ENCODE results near the gene ALPK1.

DNA sequence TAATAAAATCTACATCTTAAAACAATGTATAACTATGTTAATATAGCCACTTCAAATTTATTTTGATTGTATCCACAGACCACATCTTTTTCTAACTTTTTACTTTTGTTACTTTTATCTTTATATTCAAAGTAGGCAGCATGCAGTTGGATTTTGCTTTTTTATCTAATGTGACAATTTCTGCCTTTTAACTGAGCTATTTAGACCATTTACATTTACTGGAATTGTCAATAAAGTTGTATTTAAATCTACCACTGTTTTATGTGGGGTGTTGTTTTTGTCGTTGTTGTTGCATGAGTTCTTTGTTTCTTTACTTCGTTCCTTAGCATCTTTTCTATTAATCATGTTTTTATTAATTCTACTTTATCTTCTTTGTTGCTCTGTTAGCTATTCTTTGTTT lies 176.8 kb downstream of the ALPK1 start:
- TF ChIP-seq, protein P1, sequence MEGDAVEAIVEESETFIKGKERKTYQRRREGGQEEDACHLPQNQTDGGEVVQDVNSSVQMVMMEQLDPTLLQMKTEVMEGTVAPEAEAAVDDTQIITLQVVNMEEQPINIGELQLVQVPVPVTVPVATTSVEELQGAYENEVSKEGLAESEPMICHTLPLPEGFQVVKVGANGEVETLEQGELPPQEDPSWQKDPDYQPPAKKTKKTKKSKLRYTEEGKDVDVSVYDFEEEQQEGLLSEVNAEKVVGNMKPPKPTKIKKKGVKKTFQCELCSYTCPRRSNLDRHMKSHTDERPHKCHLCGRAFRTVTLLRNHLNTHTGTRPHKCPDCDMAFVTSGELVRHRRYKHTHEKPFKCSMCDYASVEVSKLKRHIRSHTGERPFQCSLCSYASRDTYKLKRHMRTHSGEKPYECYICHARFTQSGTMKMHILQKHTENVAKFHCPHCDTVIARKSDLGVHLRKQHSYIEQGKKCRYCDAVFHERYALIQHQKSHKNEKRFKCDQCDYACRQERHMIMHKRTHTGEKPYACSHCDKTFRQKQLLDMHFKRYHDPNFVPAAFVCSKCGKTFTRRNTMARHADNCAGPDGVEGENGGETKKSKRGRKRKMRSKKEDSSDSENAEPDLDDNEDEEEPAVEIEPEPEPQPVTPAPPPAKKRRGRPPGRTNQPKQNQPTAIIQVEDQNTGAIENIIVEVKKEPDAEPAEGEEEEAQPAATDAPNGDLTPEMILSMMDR (IDR thresholded peaks at IDR 0.05): no peak
- TF ChIP-seq REST (IDR thresholded peaks at IDR 0.05; ENCODE audit: low read depth, low read length) (no peak), RXRA (IDR thresholded peaks at IDR 0.05; ENCODE audit: borderline replicate concordance, low read depth) (no peak), EP300 (IDR thresholded peaks at IDR 0.05; ENCODE audit: borderline replicate concordance in 1 of 2, low read depth in 1 of 2, low read length in 1 of 2) (no peak), ZBTB33 (IDR thresholded peaks at IDR 0.05; ENCODE audit: borderline replicate concordance, low read depth) (no peak), EZH2phosphoT487 (IDR thresholded peaks at IDR 0.05; ENCODE audit: borderline replicate concordance, low read depth) (no peak)
- TF ChIP-seq, protein P2, sequence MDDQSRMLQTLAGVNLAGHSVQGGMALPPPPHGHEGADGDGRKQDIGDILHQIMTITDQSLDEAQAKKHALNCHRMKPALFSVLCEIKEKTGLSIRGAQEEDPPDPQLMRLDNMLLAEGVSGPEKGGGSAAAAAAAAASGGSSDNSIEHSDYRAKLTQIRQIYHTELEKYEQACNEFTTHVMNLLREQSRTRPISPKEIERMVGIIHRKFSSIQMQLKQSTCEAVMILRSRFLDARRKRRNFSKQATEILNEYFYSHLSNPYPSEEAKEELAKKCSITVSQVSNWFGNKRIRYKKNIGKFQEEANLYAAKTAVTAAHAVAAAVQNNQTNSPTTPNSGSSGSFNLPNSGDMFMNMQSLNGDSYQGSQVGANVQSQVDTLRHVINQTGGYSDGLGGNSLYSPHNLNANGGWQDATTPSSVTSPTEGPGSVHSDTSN (IDR thresholded peaks at IDR 0.05): no peak
